ENCODE results near the gene ABCB4.

ABCB4 gene

DNA sequence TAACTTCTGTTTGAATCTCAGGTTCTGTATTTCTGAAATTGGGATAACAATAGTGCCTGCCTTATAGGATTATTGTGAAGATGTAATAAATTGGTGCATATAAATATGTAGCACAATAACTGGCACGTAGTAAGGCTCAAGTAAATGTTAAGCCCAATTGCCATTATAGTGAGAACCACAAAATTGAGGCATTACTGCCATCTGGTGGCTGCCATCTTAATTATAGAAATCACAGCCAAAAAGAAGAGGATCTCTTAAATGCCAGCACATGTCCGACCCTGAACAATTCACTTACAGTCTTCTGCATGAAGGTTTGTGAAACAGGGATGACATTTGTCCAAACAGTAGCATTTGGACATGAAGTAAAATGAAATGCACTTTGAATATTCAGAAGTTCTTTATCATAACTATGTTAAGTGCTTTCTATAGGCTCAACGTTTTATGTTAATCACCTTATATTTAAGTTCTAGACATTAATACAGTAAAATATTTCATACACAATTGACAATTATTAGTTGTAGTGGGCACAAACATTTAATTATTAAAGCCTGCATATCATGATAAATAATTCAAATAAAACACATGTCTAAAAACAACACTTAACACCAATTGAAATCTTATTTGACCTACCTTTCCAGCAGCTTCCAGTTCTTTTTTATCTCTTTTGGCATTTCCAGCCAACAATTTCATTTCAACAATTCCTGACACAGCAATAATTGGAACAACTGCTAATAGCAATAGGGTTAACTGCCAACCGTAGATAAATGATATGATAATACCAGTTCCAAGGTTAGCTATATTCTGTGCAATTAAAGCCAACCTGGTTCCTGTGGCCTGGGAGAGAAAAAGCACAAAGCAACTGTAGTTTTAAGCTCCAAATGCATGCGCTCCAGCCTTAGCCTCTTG is 58.5 kb downstream of the ABCB4 start:
- peak; percentile 52 to 57 for DNase-seq

DNA sequence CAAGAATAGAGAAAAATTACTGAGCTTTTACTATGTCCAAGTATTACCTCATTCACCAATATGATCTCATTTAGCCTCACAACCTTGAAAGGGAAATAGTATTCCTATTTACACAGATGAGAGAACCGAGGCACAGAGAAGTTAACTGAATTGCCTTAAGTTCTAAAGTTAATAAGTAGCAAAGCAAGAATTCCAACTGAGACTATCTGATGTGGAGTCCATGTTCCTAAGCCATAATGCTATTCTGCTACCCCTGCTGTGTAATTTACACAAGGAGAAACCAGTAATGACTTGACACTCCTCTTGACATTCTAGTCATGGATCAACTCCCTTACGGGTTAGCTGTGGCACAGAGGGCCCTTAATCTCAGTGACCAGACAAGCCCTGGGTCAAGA is 60.7 kb downstream of the ABCB4 start:
- DNase-seq = no peak

DNA sequence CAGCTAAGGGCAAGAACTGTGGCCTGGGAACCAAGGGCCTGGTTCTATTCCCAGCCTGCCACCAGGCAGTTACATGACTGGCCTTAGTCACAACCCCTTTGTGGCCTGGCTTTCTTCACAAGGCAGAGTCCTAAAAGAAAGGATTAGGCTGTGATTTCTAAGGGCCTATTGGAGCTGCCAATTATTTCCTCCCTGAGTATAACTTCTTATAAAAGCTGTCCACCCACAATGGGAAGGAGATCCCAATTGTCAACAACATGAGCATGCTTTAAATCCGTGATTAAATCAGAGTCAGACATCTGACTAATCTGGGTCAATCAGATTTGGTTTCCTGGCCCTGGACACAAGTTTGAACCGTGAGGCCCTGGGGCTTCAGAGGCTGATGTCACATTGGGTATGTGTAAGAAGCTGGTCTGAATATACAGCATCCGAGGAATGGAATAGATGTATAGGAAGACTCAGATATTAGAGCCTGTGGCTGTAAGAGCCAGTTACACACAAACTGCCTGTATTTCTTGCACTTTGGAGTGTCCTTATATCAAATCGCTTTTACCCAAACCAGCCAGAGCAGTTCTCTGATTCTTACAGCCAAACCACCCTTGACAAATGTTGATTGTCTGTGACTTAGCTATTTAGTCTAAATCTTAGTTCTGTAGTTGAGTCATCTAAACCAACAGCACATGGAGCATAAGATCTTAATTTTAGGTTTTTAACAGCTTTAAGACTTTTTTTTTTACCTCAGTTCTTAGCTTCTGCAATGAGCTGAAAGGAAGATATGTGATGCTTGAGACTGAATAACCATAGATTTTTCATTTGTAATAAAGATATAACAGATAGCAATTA is 61.3 kb downstream of the ABCB4 start:
- DNase-seq = no peak

- no peak for DNase-seq
These were observed 62.5 kb downstream of the ABCB4 start for GRCh38 chr7:87413029-87413428.

GRCh38 chr7:87411186-87411585 is 64.3 kb downstream of the ABCB4 start:
- DNase-seq = no peak

- no peak for DNase-seq
These were observed 70.8 kb downstream of the ABCB4 start for GRCh38 chr7:87404674-87405073.

GRCh38 chr7:87398446-87398845 is 77.0 kb downstream of the ABCB4 start:
- DNase-seq = no peak

DNA sequence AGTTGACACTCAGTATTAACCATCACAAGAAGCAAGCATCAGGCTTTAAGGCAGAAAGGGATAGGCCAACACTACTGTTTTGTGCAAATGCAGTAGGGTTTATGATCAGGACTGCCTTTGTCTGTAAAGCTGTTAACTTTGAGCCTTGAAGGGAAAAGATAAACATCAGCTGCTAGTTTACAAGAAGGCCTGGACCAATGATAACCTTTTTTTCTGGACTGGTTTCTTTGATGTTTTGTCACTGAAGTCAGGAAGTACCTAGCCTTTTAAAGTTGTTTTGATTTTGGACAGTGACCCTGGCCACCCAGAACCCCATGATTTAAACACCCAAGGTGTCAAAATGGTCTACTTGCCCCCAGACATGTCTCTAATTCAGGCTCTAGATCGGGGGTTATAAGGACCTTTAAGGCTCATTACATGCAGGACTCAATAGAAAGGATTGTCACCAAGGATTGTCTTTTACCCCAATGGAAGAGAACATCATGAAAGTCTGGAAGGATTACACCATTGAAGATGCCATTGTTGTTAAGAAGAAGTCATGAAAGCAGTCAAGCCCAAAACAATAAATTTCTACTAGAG is 79.9 kb downstream of the ABCB4 start:
- DNase-seq = no peak

GRCh38 chr7:87391020-87391701 is 84.3 kb downstream of the ABCB4 start:
- DNase-seq = no peak

DNA sequence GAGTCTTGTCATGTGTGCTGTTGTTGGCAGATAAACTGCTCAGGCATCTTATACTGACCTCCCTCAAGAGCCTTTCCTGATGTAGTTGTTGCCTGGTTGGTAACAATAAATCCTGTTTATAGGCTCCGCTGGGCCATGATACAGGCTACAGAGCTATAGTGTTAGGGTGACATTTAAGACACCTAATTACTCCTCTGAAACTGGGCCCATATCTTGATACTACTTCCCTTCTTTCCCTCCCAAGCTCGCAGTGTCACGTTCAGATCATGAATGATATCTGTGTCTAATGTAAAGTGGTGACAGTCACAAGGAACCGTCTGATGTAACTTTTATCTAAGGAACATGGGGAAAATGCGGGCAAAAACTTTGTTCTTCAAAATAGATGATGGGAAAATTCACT is 94.6 kb downstream of the ABCB4 start:
- no peak for DNase-seq

- no peak for DNase-seq
These were observed 99.6 kb downstream of the ABCB4 start for GRCh38 chr7:87375662-87376435.

DNA sequence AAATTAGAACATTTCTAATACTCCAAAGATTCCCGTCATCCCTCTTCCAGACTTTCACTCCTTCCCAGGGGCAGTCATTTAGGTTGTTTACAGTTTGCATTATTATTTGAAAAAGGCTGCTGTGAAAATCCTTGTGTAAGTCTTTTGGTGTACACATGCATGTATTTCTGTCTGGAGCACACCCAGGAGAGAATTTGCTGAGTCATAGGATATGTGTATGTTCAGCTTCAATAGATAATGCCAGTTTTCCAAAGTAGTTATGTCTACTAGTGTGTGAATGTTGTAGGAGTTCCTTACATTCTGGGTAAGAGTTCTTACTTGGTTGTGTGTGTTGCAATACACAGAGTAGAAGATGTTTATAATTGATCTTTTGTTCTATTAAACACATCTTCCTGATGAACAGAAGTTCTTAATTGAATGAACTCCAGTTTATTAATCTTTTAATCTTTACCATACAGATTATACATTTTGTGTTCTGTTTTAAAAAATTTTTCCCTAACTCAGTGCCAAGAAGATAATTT is 104.8 kb downstream of the ABCB4 start:
- DNase-seq = no peak

- no peak for DNase-seq
These were observed 106.3 kb downstream of the ABCB4 start for GRCh38 chr7:87369216-87369615.

DNA sequence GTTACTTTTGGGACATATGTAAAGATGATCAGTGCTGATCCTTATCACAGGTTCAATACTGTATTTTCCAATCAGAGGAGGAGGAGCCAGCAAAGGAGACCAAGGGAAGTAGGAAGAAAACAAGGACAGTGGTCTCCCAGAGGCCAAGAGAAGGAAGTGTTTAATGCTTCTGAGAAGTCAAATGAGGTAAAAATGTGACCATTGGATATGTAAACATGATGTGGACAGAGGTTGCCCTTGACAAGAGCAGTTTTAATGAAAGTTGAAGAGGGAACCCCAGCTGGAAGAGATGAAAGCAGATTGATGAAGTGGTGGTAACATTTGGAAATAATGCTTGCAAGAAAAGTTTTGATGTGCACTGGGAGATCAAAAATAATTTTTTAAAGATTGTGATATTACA is 111.2 kb downstream of the ABCB4 start:
- no peak for DNase-seq

DNA sequence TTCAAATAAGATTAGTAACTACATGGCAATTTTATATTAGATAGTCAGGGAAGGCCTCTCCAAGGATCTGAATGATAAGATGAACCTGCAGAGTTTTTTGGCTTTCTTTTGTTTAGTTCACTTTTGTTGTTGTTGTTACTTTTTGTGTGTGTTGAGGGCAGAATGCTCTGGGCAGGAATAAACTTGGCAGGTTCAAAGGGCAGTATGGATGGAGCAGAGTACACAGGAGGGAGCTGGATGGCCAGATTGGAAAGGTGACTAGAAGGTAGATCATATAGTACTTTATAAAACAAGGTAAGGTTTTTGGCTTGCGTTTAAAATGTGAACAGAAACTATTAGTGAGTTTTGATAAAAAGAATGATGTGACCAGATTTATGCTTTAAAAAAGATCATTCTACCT is 112.1 kb downstream of the ABCB4 start:
- no peak for DNase-seq

DNA sequence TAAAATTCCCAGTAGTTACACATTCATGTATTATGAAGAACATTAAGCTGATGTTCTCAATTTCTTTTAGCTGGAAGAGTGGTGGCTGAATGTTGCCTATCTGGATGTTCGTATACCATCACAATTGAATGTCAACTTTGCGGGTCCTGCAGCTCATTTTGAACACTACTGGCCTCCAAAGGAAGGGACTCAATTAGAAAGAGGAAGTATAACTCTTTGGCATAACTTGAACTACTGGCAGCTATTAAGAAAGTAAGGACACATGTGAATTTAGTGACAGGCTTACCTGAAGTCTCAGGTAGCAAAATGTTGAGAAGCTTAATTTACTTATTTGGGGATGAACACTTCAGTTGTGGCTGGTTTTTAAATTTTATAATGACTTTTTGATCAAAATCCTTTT is 114.2 kb downstream of the ABCB4 start:
- no peak for DNase-seq

DNA sequence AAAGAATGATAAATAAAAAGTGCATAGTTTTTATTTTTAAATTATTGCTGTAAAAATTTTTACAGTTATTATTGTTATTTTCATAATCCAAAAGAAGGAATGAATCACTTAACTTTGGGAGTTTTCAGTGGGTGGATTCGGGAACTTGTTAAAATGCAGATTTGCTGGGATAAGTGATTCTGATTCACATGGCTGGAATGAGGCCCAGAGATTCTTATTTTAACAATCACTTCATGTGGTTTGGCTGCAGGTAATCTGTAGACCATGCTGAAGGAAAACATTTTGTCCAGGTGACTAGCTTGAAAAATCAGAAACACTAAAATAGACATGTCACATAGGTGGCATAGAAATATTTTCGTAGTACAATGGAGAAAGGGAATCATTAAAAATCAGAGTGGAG is 116.1 kb downstream of the ABCB4 start:
- no peak for DNase-seq

DNA sequence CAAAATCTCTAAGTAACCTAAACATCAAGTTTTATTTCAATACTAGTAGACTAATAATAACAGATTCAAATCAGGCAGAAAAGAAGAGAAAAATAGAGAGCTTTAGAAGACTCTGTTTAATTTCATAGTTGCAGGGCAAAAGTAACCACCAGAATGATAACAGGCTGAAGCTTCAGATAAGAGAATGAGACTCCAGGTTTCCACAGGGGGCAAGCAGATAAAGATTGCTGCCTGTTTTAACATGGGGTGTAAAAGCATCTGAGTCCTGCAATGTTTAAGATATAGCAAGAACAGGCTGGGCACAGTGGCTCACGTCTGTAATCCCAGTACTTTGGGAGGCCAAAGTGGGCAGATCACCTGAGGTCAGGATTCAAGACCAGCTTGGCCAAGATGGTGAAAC is 119.0 kb downstream of the ABCB4 start:
- no peak for DNase-seq

DNA sequence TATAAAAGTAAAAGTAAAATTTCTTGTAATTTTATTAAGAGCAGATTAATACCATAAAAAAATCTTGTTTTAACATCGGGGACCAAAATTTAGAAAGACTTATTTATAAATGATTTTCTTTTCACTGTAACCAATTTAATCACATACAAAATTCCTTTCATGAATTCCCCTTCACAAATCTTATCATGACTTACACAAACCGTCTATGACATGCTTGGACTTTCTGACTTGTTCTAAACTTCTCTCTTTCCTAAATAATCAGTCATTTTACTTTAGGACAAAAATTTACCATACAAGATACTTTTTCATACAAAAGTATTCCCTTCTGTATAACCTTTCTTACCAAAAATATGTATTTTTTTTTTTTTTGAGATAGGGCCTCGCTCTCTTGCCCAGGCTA is 120.7 kb downstream of the ABCB4 start:
- no peak for DNase-seq
